Subcutaneous adipose tissue (tissue), 4 donors: ENCODE measurements around the gene MTTP. TPM values are rescaled to one million over a fixed set of nuclear protein-coding genes. Genes with fewer than 3 reads are reported as not detected.

Experiments
- CTCF ChIP-seq: fragments of 450-650 bp; IDR thresholded peaks from one replicate; pipeline ENCODE4 v1.5.1; 2016; ENCODE audit warnings: low read depth, mild to moderate bottlenecking, control low read depth, antibody characterized with exemption, moderate library complexity
- total RNA-seq, 4 donors: library from RNA; depleted of rRNA; stranded (reverse); fragments of >200 nt; gene quantifications; one replicate each; pipeline ENCODE4 v1.1.0, GENCODE V29; 2016

MTTP gene
- total RNA-seq, 4 donors from 2014 or later: 0.38 to 1.3 (median 1.0) TPM; not detected in 1

- no peak for TF ChIP-seq CTCF
Measured at GRCh38 chr4:99615170-99615820, 40.7 kb downstream of the MTTP start.

- no peak for TF ChIP-seq CTCF
Measured at GRCh38 chr4:99617374-99617773, 42.8 kb downstream of the MTTP start.

GRCh38 chr4:99622341-99622740, 47.7 kb downstream of the MTTP start:
- no peak for TF ChIP-seq CTCF

- no peak for TF ChIP-seq CTCF
Measured at GRCh38 chr4:99624141-99624719, 49.6 kb downstream of the MTTP start.

GRCh38 chr4:99625369-99625768, 50.7 kb downstream of the MTTP start:
- TF ChIP-seq CTCF: no peak

GRCh38 chr4:99628040-99628439, 53.4 kb downstream of the MTTP start:
- TF ChIP-seq CTCF: no peak

GRCh38 chr4:99629962-99630554, 55.4 kb downstream of the MTTP start:
- no peak for TF ChIP-seq CTCF
